NOMO-1 (cell line): Measurements from ENCODE around the gene TTLL11.

Experiments
- DNase-seq, 2 experiments: peaks; one replicate each; lab custom pipeline; 2025; ENCODE audit not compliant: unreplicated experiment in 2 of 2; lab: John Stamatoyannopoulos, UW

The TTLL11 gene

GRCh38 chr9:122085260-122085659 is 7.8 kb downstream of the TTLL11 start:
- DNase-seq, result no peak

GRCh38 chr9:122084026-122084675 is 9.0 kb downstream of the TTLL11 start:
- no peak for DNase-seq

- no peak for DNase-seq
Measured at GRCh38 chr9:122080986-122081385, 12.1 kb downstream of the TTLL11 start.

GRCh38 chr9:122078557-122078956 is 14.6 kb downstream of the TTLL11 start:
- DNase-seq, result no peak

GRCh38 chr9:122076773-122077172 is 16.3 kb downstream of the TTLL11 start:
- DNase-seq, result no peak

- DNase-seq, result no peak
Measured at GRCh38 chr9:122076117-122076516, 17.0 kb downstream of the TTLL11 start.

- DNase-seq, result no peak
Measured at GRCh38 chr9:122075135-122076030, 17.7 kb downstream of the TTLL11 start.

- no peak for DNase-seq
Measured at GRCh38 chr9:122071715-122072114, 21.4 kb downstream of the TTLL11 start.

GRCh38 chr9:122070728-122071515 is 22.2 kb downstream of the TTLL11 start:
- no peak for DNase-seq

GRCh38 chr9:122066680-122067079 is 26.4 kb downstream of the TTLL11 start:
- peak in 1 of 2 experiments; percentile 9 for DNase-seq

GRCh38 chr9:122065923-122066629 is 27.0 kb downstream of the TTLL11 start:
- DNase-seq, result no peak

- DNase-seq, result no peak
Measured at GRCh38 chr9:122060481-122060880, 32.6 kb downstream of the TTLL11 start.

- DNase-seq, result no peak
Measured at GRCh38 chr9:122059955-122060324, 33.2 kb downstream of the TTLL11 start.

- no peak for DNase-seq
Measured at GRCh38 chr9:122059214-122059954, 33.7 kb downstream of the TTLL11 start.

- DNase-seq, result no peak
Measured at GRCh38 chr9:122058709-122059108, 34.4 kb downstream of the TTLL11 start.

- DNase-seq, result no peak
Measured at GRCh38 chr9:122058051-122058450, 35.1 kb downstream of the TTLL11 start.

- DNase-seq, result no peak
Measured at GRCh38 chr9:122057211-122057610, 35.9 kb downstream of the TTLL11 start.

- no peak for DNase-seq
Measured at GRCh38 chr9:122056484-122056883, 36.6 kb downstream of the TTLL11 start.

- peak; percentile 41 to 54 for DNase-seq
Measured at GRCh38 chr9:122055701-122056100, 37.4 kb downstream of the TTLL11 start.
